SK-N-SH treated with all-trans-retinoic acid at 6 μM for 48 hours (cell line): ENCODE measurements around the gene LSM3.

Source experiments
- ATAC-seq: fragments of 200-7000 bp; cut with Tn5 transposase; 3 replicates; pipeline ENCODE4 v1.9.1; 2020; ENCODE audit warnings: mild to moderate bottlenecking, moderate library complexity
- ARNTL ChIP-seq: fragments of 450-650 bp; formaldehyde crosslinking; IDR thresholded peaks from 2 replicates; pipeline ENCODE4 v1.5.0; 2020; ENCODE audit warnings: low read depth, mild to moderate bottlenecking, moderate library complexity, borderline replicate concordance
- BACH2 ChIP-seq: fragments of 250-450 bp; sonication (Bioruptor Pico); IDR thresholded peaks from 2 replicates; pipeline ENCODE4 v1.9.0; 2021; ENCODE audit warnings: mild to moderate bottlenecking, borderline replicate concordance
- CSDC2 ChIP-seq: fragments of 250-450 bp; sonication (Bioruptor Pico); IDR thresholded peaks from 2 replicates; pipeline ENCODE4 v1.5.0; 2020; ENCODE audit warnings: mild to moderate bottlenecking, moderate library complexity
- ESRRG ChIP-seq: fragments of 250-450 bp; sonication (Bioruptor Pico); IDR thresholded peaks from 2 replicates; pipeline ENCODE4 v1.6.1; 2021; ENCODE audit warnings: mild to moderate bottlenecking
- GLIS3 ChIP-seq: fragments of 250-450 bp; sonication (Bioruptor Pico); IDR thresholded peaks from 2 replicates; pipeline ENCODE4 v1.5.0; 2020; ENCODE audit warnings: mild to moderate bottlenecking, moderate library complexity
- ISL1 ChIP-seq: fragments of 250-450 bp; sonication (Bioruptor Pico); IDR thresholded peaks from 2 replicates; pipeline ENCODE4 v2.1.2; 2022; ENCODE audit warnings: mild to moderate bottlenecking, moderate library complexity
- OSR1 ChIP-seq: fragments of 250-450 bp; sonication (Bioruptor Pico); IDR thresholded peaks from 2 replicates; pipeline ENCODE4 v1.8.0; 2022; ENCODE audit warnings: moderate library complexity, mild to moderate bottlenecking, inconsistent platforms
- PPARA ChIP-seq: fragments of 250-450 bp; sonication (Bioruptor Pico); IDR thresholded peaks from 2 replicates; pipeline ENCODE4 v1.5.0; 2020; ENCODE audit warnings: mild to moderate bottlenecking, borderline replicate concordance
- SNAI2 ChIP-seq: fragments of 250-450 bp; sonication (Bioruptor Pico); IDR thresholded peaks from 2 replicates; pipeline ENCODE4 v1.5.0; 2020; ENCODE audit warnings: mild to moderate bottlenecking, moderate library complexity
- TCF4 ChIP-seq: fragments of 250-450 bp; sonication (Bioruptor Pico); IDR thresholded peaks from 2 replicates; pipeline ENCODE4 v1.8.0; 2021; ENCODE audit warnings: mild to moderate bottlenecking, moderate library complexity, borderline replicate concordance
- TOX ChIP-seq: fragments of 250-450 bp; sonication (Bioruptor Pico); IDR thresholded peaks from 2 replicates; pipeline ENCODE4 v1.8.0; 2021; ENCODE audit warnings: mild to moderate bottlenecking, moderate library complexity, borderline replicate concordance
- ZC3H10 ChIP-seq: fragments of 250-450 bp; sonication (Bioruptor Pico); IDR thresholded peaks from 2 replicates; pipeline ENCODE4 v1.5.1; 2021; ENCODE audit warnings: mild to moderate bottlenecking, moderate library complexity
- ZFP3 ChIP-seq: fragments of 250-450 bp; sonication (Bioruptor Pico); IDR thresholded peaks from 2 replicates; pipeline ENCODE4 v1.5.0; 2020; ENCODE audit warnings: mild to moderate bottlenecking, moderate library complexity
- ZFP30 ChIP-seq: fragments of 450-650 bp; formaldehyde crosslinking; IDR thresholded peaks from 2 replicates; pipeline ENCODE4 v1.5.0; 2022; ENCODE audit warnings: mild to moderate bottlenecking, moderate library complexity
- ZNF565 ChIP-seq: fragments of 450-650 bp; formaldehyde crosslinking; conservative IDR thresholded peaks from 2 replicates; pipeline ENCODE4 v1.5.0; 2020; ENCODE audit warnings: low read depth, mild to moderate bottlenecking, moderate library complexity
- ZNF70 ChIP-seq: fragments of 450-650 bp; formaldehyde crosslinking; IDR thresholded peaks from 2 replicates; pipeline ENCODE4 v1.5.0; 2020; ENCODE audit warnings: mild to moderate bottlenecking, moderate library complexity
- ZNF8 ChIP-seq: fragments of 450-650 bp; formaldehyde crosslinking; IDR thresholded peaks from 2 replicates; pipeline ENCODE4 v1.5.0; 2020; ENCODE audit warnings: mild to moderate bottlenecking, moderate library complexity
- TF ChIP-seq, protein P1 (sequence below): fragments of 250-450 bp; sonication (Bioruptor Pico); IDR thresholded peaks from 2 replicates; pipeline ENCODE4 v1.5.1; 2020; ENCODE audit warnings: low read depth, mild to moderate bottlenecking, moderate library complexity
- TF ChIP-seq, protein P2 (sequence below): fragments of 250-450 bp; sonication (Bioruptor Pico); IDR thresholded peaks from 2 replicates; pipeline ENCODE4 v1.5.1; 2021; ENCODE audit warnings: mild to moderate bottlenecking, moderate library complexity
- TF ChIP-seq, protein P3 (sequence below): fragments of 250-450 bp; sonication (Bioruptor Pico); IDR thresholded peaks from 2 replicates; pipeline ENCODE4 v1.8.0; 2021; ENCODE audit warnings: low read depth, mild to moderate bottlenecking, moderate library complexity, borderline replicate concordance
- TF ChIP-seq, protein P4 (sequence below): fragments of 250-450 bp; sonication (Bioruptor Pico); IDR thresholded peaks from 2 replicates; pipeline ENCODE4 v1.5.0; 2020; ENCODE audit warnings: mild to moderate bottlenecking, moderate library complexity
- TF ChIP-seq, protein P5 (sequence below): fragments of 250-450 bp; sonication (Bioruptor Pico); IDR thresholded peaks from 2 replicates; pipeline ENCODE4 v1.8.0; 2020; ENCODE audit warnings: mild to moderate bottlenecking, moderate library complexity, borderline replicate concordance

The LSM3 gene

DNA sequence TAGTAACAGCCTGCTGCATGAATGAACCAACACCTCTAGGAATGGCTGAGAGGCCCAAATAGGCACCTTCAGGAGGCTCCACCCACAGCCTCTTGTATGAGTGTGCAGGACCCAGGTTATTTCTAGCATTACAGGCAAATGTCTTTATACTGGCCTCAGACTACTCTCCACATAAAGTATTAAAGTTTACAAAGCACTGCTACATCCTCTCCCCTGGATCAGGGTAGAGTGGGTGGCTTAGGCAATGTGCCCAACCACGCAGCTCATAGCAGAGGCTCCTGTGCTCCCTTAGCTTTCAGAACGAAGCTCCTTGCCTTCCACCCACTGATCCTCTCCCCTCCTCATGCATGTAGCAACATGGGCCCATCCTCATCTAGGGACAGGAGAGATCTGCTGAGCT lies 37.5 kb upstream of the LSM3 start:
- TF ChIP-seq GLIS3 (no peak), ISL1 (CRISPR knock-in tag) (no peak), CSDC2 (CRISPR knock-in tag) (no peak), BACH2 (CRISPR knock-in tag) (no peak), ARNTL (CRISPR knock-in tag) (no peak), ZC3H10 (CRISPR knock-in tag) (no peak), ZNF8 (CRISPR knock-in tag) (no peak), ZFP30 (CRISPR knock-in tag) (no peak), SNAI2 (no peak), ZFP3 (CRISPR knock-in tag) (no peak), OSR1 (CRISPR knock-in tag) (no peak), ZNF70 (no peak), TOX (CRISPR knock-in tag) (no peak), ESRRG (CRISPR knock-in tag) (no peak)
- TF ChIP-seq, protein P1, sequence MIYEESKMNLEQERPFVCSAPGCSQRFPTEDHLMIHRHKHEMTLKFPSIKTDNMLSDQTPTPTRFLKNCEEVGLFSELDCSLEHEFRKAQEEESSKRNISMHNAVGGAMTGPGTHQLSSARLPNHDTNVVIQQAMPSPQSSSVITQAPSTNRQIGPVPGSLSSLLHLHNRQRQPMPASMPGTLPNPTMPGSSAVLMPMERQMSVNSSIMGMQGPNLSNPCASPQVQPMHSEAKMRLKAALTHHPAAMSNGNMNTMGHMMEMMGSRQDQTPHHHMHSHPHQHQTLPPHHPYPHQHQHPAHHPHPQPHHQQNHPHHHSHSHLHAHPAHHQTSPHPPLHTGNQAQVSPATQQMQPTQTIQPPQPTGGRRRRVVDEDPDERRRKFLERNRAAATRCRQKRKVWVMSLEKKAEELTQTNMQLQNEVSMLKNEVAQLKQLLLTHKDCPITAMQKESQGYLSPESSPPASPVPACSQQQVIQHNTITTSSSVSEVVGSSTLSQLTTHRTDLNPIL (CRISPR knock-in tag), result no peak
- TF ChIP-seq, protein P2, sequence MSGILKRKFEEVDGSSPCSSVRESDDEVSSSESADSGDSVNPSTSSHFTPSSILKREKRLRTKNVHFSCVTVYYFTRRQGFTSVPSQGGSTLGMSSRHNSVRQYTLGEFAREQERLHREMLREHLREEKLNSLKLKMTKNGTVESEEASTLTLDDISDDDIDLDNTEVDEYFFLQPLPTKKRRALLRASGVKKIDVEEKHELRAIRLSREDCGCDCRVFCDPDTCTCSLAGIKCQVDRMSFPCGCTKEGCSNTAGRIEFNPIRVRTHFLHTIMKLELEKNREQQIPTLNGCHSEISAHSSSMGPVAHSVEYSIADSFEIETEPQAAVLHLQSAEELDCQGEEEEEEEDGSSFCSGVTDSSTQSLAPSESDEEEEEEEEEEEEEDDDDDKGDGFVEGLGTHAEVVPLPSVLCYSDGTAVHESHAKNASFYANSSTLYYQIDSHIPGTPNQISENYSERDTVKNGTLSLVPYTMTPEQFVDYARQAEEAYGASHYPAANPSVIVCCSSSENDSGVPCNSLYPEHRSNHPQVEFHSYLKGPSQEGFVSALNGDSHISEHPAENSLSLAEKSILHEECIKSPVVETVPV (CRISPR knock-in tag), result no peak
- TF ChIP-seq, protein P3, sequence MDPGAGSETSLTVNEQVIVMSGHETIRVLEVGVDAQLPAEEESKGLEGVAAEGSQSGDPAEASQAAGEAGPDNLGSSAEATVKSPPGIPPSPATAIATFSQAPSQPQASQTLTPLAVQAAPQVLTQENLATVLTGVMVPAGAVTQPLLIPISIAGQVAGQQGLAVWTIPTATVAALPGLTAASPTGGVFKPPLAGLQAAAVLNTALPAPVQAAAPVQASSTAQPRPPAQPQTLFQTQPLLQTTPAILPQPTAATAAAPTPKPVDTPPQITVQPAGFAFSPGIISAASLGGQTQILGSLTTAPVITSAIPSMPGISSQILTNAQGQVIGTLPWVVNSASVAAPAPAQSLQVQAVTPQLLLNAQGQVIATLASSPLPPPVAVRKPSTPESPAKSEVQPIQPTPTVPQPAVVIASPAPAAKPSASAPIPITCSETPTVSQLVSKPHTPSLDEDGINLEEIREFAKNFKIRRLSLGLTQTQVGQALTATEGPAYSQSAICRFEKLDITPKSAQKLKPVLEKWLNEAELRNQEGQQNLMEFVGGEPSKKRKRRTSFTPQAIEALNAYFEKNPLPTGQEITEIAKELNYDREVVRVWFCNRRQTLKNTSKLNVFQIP (CRISPR knock-in tag), result no peak
- TF ChIP-seq, protein P4, sequence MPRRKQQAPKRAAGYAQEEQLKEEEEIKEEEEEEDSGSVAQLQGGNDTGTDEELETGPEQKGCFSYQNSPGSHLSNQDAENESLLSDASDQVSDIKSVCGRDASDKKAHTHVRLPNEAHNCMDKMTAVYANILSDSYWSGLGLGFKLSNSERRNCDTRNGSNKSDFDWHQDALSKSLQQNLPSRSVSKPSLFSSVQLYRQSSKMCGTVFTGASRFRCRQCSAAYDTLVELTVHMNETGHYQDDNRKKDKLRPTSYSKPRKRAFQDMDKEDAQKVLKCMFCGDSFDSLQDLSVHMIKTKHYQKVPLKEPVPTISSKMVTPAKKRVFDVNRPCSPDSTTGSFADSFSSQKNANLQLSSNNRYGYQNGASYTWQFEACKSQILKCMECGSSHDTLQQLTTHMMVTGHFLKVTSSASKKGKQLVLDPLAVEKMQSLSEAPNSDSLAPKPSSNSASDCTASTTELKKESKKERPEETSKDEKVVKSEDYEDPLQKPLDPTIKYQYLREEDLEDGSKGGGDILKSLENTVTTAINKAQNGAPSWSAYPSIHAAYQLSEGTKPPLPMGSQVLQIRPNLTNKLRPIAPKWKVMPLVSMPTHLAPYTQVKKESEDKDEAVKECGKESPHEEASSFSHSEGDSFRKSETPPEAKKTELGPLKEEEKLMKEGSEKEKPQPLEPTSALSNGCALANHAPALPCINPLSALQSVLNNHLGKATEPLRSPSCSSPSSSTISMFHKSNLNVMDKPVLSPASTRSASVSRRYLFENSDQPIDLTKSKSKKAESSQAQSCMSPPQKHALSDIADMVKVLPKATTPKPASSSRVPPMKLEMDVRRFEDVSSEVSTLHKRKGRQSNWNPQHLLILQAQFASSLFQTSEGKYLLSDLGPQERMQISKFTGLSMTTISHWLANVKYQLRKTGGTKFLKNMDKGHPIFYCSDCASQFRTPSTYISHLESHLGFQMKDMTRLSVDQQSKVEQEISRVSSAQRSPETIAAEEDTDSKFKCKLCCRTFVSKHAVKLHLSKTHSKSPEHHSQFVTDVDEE (CRISPR knock-in tag), result no peak
- ATAC-seq, result no peak

DNA sequence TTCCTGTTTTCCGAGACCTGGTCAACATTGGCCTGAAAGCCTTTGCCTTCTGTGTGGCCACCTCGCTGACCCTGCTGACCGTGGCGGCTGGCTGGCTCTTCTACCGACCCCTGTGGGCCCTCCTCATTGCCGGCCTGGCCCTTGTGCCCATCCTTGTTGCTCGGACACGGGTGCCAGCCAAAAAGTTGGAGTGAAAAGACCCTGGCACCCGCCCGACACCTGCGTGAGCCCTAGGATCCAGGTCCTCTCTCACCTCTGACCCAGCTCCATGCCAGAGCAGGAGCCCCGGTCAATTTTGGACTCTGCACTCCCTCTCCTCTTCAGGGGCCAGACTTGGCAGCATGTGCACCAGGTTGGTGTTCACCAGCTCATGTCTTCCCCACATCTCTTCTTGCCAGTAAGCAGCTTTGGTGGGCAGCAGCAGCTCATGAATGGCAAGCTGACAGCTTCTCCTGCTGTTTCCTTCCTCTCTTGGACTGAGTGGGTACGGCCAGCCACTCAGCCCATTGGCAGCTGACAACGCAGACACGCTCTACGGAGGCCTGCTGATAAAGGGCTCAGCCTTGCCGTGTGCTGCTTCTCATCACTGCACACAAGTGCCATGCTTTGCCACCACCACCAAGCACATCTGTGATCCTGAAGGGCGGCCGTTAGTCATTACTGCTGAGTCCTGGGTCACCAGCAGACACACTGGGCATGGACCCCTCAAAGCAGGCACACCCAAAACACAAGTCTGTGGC lies 36.8 kb upstream of the LSM3 start:
- no peak for ATAC-seq
- TF ChIP-seq, protein P1 (CRISPR knock-in tag), result no peak
- TF ChIP-seq SNAI2 (no peak), TOX (CRISPR knock-in tag) (no peak), ZFP3 (CRISPR knock-in tag) (no peak), CSDC2 (CRISPR knock-in tag) (no peak), ZNF565 (CRISPR knock-in tag) (no peak), ARNTL (CRISPR knock-in tag) (no peak), ZC3H10 (CRISPR knock-in tag) (no peak), PPARA (CRISPR knock-in tag) (no peak), ZNF8 (CRISPR knock-in tag) (no peak), OSR1 (CRISPR knock-in tag) (no peak), ISL1 (CRISPR knock-in tag) (no peak), ZNF70 (no peak), GLIS3 (no peak), TCF4 (CRISPR knock-in tag) (no peak)
- TF ChIP-seq, protein P4 (CRISPR knock-in tag), result no peak
- TF ChIP-seq, protein P5, sequence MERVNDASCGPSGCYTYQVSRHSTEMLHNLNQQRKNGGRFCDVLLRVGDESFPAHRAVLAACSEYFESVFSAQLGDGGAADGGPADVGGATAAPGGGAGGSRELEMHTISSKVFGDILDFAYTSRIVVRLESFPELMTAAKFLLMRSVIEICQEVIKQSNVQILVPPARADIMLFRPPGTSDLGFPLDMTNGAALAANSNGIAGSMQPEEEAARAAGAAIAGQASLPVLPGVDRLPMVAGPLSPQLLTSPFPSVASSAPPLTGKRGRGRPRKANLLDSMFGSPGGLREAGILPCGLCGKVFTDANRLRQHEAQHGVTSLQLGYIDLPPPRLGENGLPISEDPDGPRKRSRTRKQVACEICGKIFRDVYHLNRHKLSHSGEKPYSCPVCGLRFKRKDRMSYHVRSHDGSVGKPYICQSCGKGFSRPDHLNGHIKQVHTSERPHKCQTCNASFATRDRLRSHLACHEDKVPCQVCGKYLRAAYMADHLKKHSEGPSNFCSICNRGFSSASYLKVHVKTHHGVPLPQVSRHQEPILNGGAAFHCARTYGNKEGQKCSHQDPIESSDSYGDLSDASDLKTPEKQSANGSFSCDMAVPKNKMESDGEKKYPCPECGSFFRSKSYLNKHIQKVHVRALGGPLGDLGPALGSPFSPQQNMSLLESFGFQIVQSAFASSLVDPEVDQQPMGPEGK (CRISPR knock-in tag), result no peak
- TF ChIP-seq, protein P2 (CRISPR knock-in tag), result no peak
